ENCODE measurements around the gene RHOU. TPM values are rescaled to one million over a fixed set of nuclear protein-coding genes. Genes with fewer than 3 reads are reported as not detected.

RHOU gene
- total and polyA plus RNA-seq, 2 experiments from 2014 or later, result 0.95 to 4.4 TPM

DNA sequence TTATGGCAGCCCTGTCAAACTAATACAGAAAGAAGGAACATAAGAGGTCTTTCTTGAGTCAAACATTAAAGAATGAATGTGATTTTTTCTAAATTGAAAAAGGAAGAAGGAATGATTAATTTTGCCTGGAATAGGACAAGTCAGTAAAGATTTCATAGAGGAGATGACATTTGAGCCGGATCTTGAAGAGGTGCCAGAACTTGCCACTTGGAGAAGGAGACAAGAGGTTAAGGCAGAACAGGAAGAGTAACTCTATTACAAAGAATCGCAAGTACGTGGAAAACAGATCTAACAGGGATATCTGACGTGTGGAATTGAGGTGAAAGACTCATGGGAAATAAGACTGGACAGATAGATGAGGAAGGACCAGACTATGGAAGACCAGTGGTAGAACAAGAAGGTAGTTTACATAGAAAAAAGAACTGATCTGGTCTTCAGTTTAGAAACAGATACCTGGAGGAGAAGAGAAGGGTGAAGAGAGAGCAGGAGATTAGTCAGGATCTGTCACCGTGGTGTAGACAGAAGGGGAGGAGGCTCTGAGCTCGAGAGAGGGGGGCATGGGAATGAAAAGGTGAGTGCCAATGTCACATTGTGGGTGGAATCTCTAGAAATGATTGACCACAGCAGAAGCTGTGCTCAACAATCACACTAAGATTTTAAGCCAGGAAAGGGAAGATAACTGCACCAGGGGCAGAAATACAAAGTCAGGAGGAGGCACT, 32.5 kb downstream of the RHOU start:
- no peaks in the 10 kb centered on the region for H3K27me3 ChIP-seq (ENCODE audit: insufficient read depth)
- Mint-ChIP-seq H3K4me1 (no peaks in the 10 kb centered on the region; the same call in 2 of the 3 replicates), H3K27me3 (ENCODE audit: insufficient read depth, low read depth, poor library complexity) (no peaks in the 10 kb centered on the region), H3K9me3 (peaks cover 1% of the 10 kb centered on the region; the same call in 1 of the 3 replicates), H3K27ac (no peak overlapping the region), H3K36me3 (ENCODE audit: low read depth) (no peaks in the 10 kb centered on the region), H3K4me3 (no peak overlapping the region)
- H3K27ac ChIP-seq (ENCODE audit: low read depth), result no peak overlapping the region
- no peaks in the 10 kb centered on the region for H4K20me1 ChIP-seq (replicated peaks; ENCODE audit: insufficient read depth)
- ATAC-seq (no peak), DNase-seq (ENCODE audit: low spot score) (no peak)
- H3K36me3 ChIP-seq (ENCODE audit: insufficient read depth), result no peaks in the 10 kb centered on the region
- 0 out of 2 replicates have a peak overlapping the region, but pooled peaks have one; percentile 28 for H2AFZ ChIP-seq
- H3K4me3 ChIP-seq, result no peak overlapping the region
- H3K4me2 ChIP-seq, result no peak overlapping the region
- H3K79me2 ChIP-seq (replicated peaks; ENCODE audit: insufficient read depth), result no peaks in the 10 kb centered on the region
- TF ChIP-seq STAT1 (IDR thresholded peaks at IDR 0.05; ENCODE audit: unreplicated experiment), result no peak
- no peaks in the 10 kb centered on the region for H3K4me1 ChIP-seq (ENCODE audit: insufficient read depth)
- H3K9me2 ChIP-seq (ENCODE audit: insufficient read depth), result no peaks in the 10 kb centered on the region
- no peaks in the 10 kb centered on the region for H3F3A ChIP-seq (replicated peaks; ENCODE audit: low read depth)

- no peaks in the 10 kb centered on the region for H3K27me3 ChIP-seq (ENCODE audit: insufficient read depth)
- no peak overlapping the region for H3K4me3 Mint-ChIP-seq
- ATAC-seq (no peak), DNase-seq (ENCODE audit: low spot score) (no peak)
- no peak overlapping the region for H3K27ac Mint-ChIP-seq
- H2AFZ ChIP-seq, result no peak overlapping the region
- H4K20me1 ChIP-seq (replicated peaks; ENCODE audit: insufficient read depth), result no peaks in the 10 kb centered on the region
- no peaks in the 10 kb centered on the region for H3K4me1 ChIP-seq (ENCODE audit: insufficient read depth)
- no peak overlapping the region for H3K4me3 ChIP-seq
- H3K36me3 ChIP-seq (ENCODE audit: insufficient read depth), result no peaks in the 10 kb centered on the region
- H3F3A ChIP-seq (replicated peaks; ENCODE audit: low read depth), result no peaks in the 10 kb centered on the region
- H3K79me2 ChIP-seq (replicated peaks; ENCODE audit: insufficient read depth), result no peaks in the 10 kb centered on the region
- no peaks in the 10 kb centered on the region for H3K27me3 Mint-ChIP-seq (ENCODE audit: insufficient read depth, low read depth, poor library complexity)
- no peaks in the 10 kb centered on the region; the same call in 2 of the 3 replicates for H3K4me1 Mint-ChIP-seq
- H3K4me2 ChIP-seq, result no peak overlapping the region
- H3K36me3 Mint-ChIP-seq (ENCODE audit: low read depth), result no peaks in the 10 kb centered on the region
- H3K9me3 Mint-ChIP-seq, result peaks cover 5% of the 10 kb centered on the region; the same call in 1 of the 3 replicates
- H3K27ac ChIP-seq (ENCODE audit: low read depth), result no peak overlapping the region
- H3K9me2 ChIP-seq (ENCODE audit: insufficient read depth), result no peaks in the 10 kb centered on the region
- TF ChIP-seq CTCF (conservative IDR thresholded peaks at IDR 0.05; ENCODE audit: low read depth in 2 of 2) (no peak), ZNF331 (CRISPR knock-in tag; IDR thresholded peaks at IDR 0.05; ENCODE audit: low read depth) (no peak), NANOG (IDR thresholded peaks at IDR 0.05; ENCODE audit: borderline replicate concordance) (no peak), JUNB (IDR thresholded peaks at IDR 0.05; ENCODE audit: unreplicated experiment) (no peak), CREB1 (CRISPR knock-in tag; IDR thresholded peaks at IDR 0.05; ENCODE audit: low read depth) (no peak), EZH2 (IDR thresholded peaks at IDR 0.05; ENCODE audit: low read depth, unreplicated experiment) (no peak)
- TF ChIP-seq, protein P1, sequence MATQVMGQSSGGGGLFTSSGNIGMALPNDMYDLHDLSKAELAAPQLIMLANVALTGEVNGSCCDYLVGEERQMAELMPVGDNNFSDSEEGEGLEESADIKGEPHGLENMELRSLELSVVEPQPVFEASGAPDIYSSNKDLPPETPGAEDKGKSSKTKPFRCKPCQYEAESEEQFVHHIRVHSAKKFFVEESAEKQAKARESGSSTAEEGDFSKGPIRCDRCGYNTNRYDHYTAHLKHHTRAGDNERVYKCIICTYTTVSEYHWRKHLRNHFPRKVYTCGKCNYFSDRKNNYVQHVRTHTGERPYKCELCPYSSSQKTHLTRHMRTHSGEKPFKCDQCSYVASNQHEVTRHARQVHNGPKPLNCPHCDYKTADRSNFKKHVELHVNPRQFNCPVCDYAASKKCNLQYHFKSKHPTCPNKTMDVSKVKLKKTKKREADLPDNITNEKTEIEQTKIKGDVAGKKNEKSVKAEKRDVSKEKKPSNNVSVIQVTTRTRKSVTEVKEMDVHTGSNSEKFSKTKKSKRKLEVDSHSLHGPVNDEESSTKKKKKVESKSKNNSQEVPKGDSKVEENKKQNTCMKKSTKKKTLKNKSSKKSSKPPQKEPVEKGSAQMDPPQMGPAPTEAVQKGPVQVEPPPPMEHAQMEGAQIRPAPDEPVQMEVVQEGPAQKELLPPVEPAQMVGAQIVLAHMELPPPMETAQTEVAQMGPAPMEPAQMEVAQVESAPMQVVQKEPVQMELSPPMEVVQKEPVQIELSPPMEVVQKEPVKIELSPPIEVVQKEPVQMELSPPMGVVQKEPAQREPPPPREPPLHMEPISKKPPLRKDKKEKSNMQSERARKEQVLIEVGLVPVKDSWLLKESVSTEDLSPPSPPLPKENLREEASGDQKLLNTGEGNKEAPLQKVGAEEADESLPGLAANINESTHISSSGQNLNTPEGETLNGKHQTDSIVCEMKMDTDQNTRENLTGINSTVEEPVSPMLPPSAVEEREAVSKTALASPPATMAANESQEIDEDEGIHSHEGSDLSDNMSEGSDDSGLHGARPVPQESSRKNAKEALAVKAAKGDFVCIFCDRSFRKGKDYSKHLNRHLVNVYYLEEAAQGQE (IDR thresholded peaks at IDR 0.05; ENCODE audit: unreplicated experiment), result no peak
- TF ChIP-seq, protein P2, sequence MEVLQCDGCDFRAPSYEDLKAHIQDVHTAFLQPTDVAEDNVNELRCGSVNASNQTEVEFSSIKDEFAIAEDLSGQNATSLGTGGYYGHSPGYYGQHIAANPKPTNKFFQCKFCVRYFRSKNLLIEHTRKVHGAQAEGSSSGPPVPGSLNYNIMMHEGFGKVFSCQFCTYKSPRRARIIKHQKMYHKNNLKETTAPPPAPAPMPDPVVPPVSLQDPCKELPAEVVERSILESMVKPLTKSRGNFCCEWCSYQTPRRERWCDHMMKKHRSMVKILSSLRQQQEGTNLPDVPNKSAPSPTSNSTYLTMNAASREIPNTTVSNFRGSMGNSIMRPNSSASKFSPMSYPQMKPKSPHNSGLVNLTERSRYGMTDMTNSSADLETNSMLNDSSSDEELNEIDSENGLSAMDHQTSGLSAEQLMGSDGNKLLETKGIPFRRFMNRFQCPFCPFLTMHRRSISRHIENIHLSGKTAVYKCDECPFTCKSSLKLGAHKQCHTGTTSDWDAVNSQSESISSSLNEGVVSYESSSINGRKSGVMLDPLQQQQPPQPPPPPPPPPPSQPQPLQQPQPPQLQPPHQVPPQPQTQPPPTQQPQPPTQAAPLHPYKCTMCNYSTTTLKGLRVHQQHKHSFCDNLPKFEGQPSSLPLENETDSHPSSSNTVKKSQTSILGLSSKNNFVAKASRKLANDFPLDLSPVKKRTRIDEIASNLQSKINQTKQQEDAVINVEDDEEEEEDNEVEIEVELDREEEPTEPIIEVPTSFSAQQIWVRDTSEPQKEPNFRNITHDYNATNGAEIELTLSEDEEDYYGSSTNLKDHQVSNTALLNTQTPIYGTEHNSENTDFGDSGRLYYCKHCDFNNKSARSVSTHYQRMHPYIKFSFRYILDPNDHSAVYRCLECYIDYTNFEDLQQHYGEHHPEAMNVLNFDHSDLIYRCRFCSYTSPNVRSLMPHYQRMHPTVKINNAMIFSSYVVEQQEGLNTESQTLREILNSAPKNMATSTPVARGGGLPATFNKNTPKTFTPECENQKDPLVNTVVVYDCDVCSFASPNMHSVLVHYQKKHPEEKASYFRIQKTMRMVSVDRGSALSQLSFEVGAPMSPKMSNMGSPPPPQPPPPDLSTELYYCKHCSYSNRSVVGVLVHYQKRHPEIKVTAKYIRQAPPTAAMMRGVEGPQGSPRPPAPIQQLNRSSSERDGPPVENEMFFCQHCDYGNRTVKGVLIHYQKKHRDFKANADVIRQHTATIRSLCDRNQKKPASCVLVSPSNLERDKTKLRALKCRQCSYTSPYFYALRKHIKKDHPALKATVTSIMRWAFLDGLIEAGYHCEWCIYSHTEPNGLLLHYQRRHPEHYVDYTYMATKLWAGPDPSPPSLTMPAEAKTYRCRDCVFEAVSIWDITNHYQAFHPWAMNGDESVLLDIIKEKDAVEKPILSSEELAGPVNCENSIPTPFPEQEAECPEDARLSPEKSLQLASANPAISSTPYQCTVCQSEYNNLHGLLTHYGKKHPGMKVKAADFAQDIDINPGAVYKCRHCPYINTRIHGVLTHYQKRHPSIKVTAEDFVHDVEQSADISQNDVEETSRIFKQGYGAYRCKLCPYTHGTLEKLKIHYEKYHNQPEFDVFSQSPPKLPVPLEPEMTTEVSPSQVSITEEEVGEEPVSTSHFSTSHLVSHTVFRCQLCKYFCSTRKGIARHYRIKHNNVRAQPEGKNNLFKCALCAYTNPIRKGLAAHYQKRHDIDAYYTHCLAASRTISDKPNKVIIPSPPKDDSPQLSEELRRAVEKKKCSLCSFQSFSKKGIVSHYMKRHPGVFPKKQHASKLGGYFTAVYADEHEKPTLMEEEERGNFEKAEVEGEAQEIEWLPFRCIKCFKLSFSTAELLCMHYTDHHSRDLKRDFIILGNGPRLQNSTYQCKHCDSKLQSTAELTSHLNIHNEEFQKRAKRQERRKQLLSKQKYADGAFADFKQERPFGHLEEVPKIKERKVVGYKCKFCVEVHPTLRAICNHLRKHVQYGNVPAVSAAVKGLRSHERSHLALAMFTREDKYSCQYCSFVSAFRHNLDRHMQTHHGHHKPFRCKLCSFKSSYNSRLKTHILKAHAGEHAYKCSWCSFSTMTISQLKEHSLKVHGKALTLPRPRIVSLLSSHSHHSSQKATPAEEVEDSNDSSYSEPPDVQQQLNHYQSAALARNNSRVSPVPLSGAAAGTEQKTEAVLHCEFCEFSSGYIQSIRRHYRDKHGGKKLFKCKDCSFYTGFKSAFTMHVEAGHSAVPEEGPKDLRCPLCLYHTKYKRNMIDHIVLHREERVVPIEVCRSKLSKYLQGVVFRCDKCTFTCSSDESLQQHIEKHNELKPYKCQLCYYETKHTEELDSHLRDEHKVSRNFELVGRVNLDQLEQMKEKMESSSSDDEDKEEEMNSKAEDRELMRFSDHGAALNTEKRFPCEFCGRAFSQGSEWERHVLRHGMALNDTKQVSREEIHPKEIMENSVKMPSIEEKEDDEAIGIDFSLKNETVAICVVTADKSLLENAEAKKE (CRISPR knock-in tag; IDR thresholded peaks at IDR 0.05), result no peak
Measured at GRCh38 chr1:228768355-228769000, 33.2 kb downstream of the RHOU start.
